Vagina (tissue), 2 donors: ENCODE data around the gene DIRAS3. TPM values are rescaled to one million over a fixed set of nuclear protein-coding genes. Genes with fewer than 3 reads are reported as not detected.

Source experiments
- DNase-seq, 2 donors: peaks; one replicate each; pipeline ENCODE4 v3.0.0-alpha.2; 2017; ENCODE audit errors: extremely low spot score in 2 of 2
- H3K27ac ChIP-seq: fragments of 200-600 bp; sonication (generic); one replicate; pipeline ENCODE4 v1.5.1; 2019
- H3K27me3 ChIP-seq: fragments of 200-600 bp; sonication (generic); one replicate; pipeline ENCODE4 v1.5.1; 2019
- H3K36me3 ChIP-seq, 2 donors: fragments of 200-600 bp; sonication (generic); one replicate each; pipeline ENCODE4 v1.5.1; 2017 to 2019
- H3K4me1 ChIP-seq: fragments of 200-600 bp; sonication (generic); one replicate; pipeline ENCODE4 v1.5.1; 2019
- H3K4me3 ChIP-seq, 2 donors: fragments of 200-600 bp; sonication (generic); 1 replicate in 1 of 2; 2 replicates in 1 of 2; pipeline ENCODE4 v1.5.1; 2016 to 2019
- H3K9me3 ChIP-seq: fragments of 200-600 bp; sonication (generic); one replicate; pipeline ENCODE4 v1.5.1; 2019
- CTCF ChIP-seq, 3 experiments: fragments of 450-650 bp in 2 of 3; fragments of 200-600 bp in 1 of 3; sonication (generic) in 1 of 3; IDR thresholded peaks; one replicate each; pipeline ENCODE4 v1.5.1; 2017 to 2019; ENCODE audit warnings: antibody characterized with exemption in 3 of 3, mild to moderate bottlenecking in 2 of 3, moderate library complexity in 2 of 3
- POLR2A ChIP-seq, 2 donors: fragments of 450-650 bp; IDR thresholded peaks; one replicate each; pipeline ENCODE4 v1.6.1; 2017; ENCODE audit warnings: antibody characterized with exemption in 2 of 2, mild to moderate bottlenecking in 2 of 2, moderate library complexity in 2 of 2
- POLR2AphosphoS5 ChIP-seq, 2 donors: sonication (generic); formaldehyde crosslinking; IDR thresholded peaks; one replicate each; pipeline ENCODE4 v1.9.0; 2017; ENCODE audit warnings: antibody characterized with exemption in 2 of 2, mild to moderate bottlenecking in 2 of 2, low read depth in 1 of 2; ENCODE audit not compliant: insufficient read depth in 1 of 2
- intact Hi-C: fragments of 100-400 bp; cut with DNase I; formaldehyde crosslinking; loops from one replicate; pipeline ENCODE4 v1.15.1; 2023
- total RNA-seq: library from RNA; depleted of rRNA; stranded (reverse); fragments of >200 nt; gene quantifications from one replicate; pipeline ENCODE4 v1.2.3, GENCODE V29; 2016

The DIRAS3 gene
- total RNA-seq, 1 donor from 2014 or later: 2.0 TPM

GRCh38 chr1:68045511-68046180 is 4.8 kb downstream of the DIRAS3 start:
- Histone ChIP-seq H3K4me3 (no peak overlapping the region), H3K27me3 (no peaks in the 10 kb centered on the region), H3K9me3 (no peaks in the 10 kb centered on the region), H3K36me3 (no peaks in the 10 kb centered on the region), H3K27ac (no peak overlapping the region), H3K4me1 (peaks cover 6% of the 10 kb centered on the region)
- TF ChIP-seq CTCF (IDR thresholded peaks at IDR 0.05): no peak
- no peak for TF ChIP-seq POLR2A (IDR thresholded peaks at IDR 0.05)
- no peak for TF ChIP-seq POLR2AphosphoS5 (IDR thresholded peaks at IDR 0.05; ENCODE audit: insufficient read depth in 1 of 2, low read depth in 1 of 2)
- no peak for DNase-seq
- intact Hi-C loops: no loop called here

GRCh38 chr1:68043443-68044090 is 6.9 kb downstream of the DIRAS3 start:
- H3K4me3 ChIP-seq: no peak overlapping the region

GRCh38 chr1:68036946-68037345 is 13.5 kb downstream of the DIRAS3 start:
- Histone ChIP-seq H3K9me3 (no peaks in the 10 kb centered on the region), H3K27me3 (no peaks in the 10 kb centered on the region), H3K27ac (no peak overlapping the region), H3K4me3 (no peak overlapping the region), H3K36me3 (no peaks in the 10 kb centered on the region), H3K4me1 (no peaks in the 10 kb centered on the region)
- DNase-seq: no peak
- intact Hi-C loops: no loop called here
- TF ChIP-seq POLR2A (IDR thresholded peaks at IDR 0.05): no peak
- TF ChIP-seq CTCF (IDR thresholded peaks at IDR 0.05): no peak
- no peak for TF ChIP-seq POLR2AphosphoS5 (IDR thresholded peaks at IDR 0.05; ENCODE audit: insufficient read depth in 1 of 2, low read depth in 1 of 2)

More at GRCh38 chr1:68043443-68044090, 6.9 kb downstream of the DIRAS3 start:
- TF ChIP-seq POLR2A (IDR thresholded peaks at IDR 0.05) (no peak), CTCF (IDR thresholded peaks at IDR 0.05) (no peak)
- Histone ChIP-seq H3K9me3 (no peaks in the 10 kb centered on the region), H3K27me3 (no peaks in the 10 kb centered on the region), H3K4me1 (no peaks in the 10 kb centered on the region), H3K27ac (no peak overlapping the region), H3K36me3 (no peaks in the 10 kb centered on the region)
- DNase-seq: no peak
- intact Hi-C loops: no loop called here

GRCh38 chr1:68029444-68029843 is 21.0 kb downstream of the DIRAS3 start:
- TF ChIP-seq POLR2AphosphoS5 (IDR thresholded peaks at IDR 0.05; ENCODE audit: insufficient read depth in 1 of 2, low read depth in 1 of 2) (no peak), POLR2A (IDR thresholded peaks at IDR 0.05) (no peak), CTCF (IDR thresholded peaks at IDR 0.05) (no peak)

GRCh38 chr1:68028566-68028965 is 21.9 kb downstream of the DIRAS3 start:
- H3K4me1 ChIP-seq: no peaks in the 10 kb centered on the region
- H3K27ac ChIP-seq: no peak overlapping the region
- H3K36me3 ChIP-seq: no peaks in the 10 kb centered on the region
- no peaks in the 10 kb centered on the region for H3K27me3 ChIP-seq
- H3K4me3 ChIP-seq: no peak overlapping the region
- no peaks in the 10 kb centered on the region for H3K9me3 ChIP-seq
- DNase-seq: no peak
- intact Hi-C loops: no loop called here
- TF ChIP-seq POLR2A (IDR thresholded peaks at IDR 0.05) (no peak), CTCF (IDR thresholded peaks at IDR 0.05) (no peak), POLR2AphosphoS5 (IDR thresholded peaks at IDR 0.05; ENCODE audit: insufficient read depth in 1 of 2, low read depth in 1 of 2) (no peak)

More at GRCh38 chr1:68029444-68029843, 21.0 kb downstream of the DIRAS3 start:
- H3K36me3 ChIP-seq: no peaks in the 10 kb centered on the region
- H3K9me3 ChIP-seq: no peaks in the 10 kb centered on the region
- H3K4me1 ChIP-seq: no peaks in the 10 kb centered on the region
- H3K27me3 ChIP-seq: no peaks in the 10 kb centered on the region
- H3K27ac ChIP-seq: no peak overlapping the region
- DNase-seq: no peak
- no peak overlapping the region for H3K4me3 ChIP-seq
- intact Hi-C loops: no loop called here
